ENCODE data around the gene SEC31B.
A peak's percentile ranks its signal among the peaks of the same experiment; 100 is the strongest.

Gene SEC31B

DNA sequence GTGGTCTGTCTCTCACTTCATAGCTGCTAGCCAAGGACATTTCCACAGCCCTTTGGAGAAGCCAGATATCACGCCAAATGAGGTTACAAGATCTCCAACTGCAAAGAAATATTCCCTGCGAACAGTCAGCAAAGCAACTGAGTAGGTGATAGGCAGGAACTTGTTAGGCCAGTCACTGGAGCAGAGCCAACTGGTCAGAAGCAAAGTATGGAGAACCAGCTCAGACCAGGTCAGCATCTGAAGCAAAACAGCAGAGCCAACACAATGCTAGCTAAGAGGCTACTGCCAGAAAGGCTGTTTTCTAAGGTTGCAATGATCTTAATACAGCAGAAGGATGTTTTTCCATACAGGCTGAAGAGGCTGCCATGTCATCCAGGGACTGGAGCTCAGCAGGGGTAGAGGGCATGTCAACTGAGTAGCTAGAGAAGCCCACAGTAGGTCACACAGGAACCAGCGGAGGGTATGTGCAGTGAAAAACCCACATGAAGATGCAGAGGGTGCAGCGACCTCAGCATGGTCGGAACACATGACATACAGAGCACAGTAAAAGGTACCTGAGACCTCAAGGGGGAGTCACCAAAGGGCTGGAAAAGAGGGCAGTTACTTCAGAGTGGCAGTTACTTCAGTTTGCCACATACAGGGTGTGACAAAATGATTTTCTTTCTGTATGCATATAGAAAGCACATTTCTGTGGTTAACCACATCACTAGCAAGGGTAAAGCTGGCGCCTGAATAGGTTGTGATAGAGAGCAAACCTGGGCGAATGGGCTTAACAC, 8.9 kb downstream of the SEC31B start:
- H2AFZ ChIP-seq (ENCODE audit: low read length) = no peak overlapping the region

DNA sequence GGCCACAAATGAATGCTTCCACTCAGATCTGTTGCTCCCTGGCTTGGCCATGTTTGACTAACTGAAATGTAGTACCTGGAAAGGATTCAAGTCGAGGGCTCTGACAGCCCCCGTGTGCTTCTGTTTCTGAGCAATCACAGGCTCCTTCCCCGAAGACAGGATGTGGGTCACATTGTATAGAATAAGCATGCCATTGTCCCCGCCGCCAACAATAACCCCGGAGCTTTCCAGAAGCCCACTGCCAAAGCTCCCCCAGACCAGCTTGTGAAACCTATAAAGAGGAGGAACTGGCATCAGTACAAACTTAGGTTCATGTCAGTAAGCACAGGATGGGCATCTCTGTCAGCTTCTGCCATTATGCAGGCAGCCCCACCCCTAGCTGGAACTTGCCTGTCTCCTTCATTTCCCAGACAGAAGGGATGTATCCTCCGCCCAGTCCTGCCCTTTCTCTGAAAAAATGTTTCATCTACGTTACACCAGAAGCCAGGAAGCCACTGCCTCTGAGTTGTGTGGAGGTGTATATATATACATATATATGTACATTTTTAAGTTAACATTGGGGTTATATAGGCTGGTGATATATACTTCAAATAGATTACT, 10.3 kb downstream of the SEC31B start:
- H3K36me3 ChIP-seq (ENCODE audit: insufficient read depth, low read length) = no peaks in the 10 kb centered on the region
- H3K79me2 ChIP-seq (ENCODE audit: insufficient read depth, low read length) = no peaks in the 10 kb centered on the region
- no peak overlapping the region for H3K9ac ChIP-seq (ENCODE audit: low read length)
- H2AFZ ChIP-seq (ENCODE audit: low read length) = no peak overlapping the region
- no peaks in the 10 kb centered on the region for H3K27me3 ChIP-seq (ENCODE audit: insufficient read depth, low read length)
- H3K4me2 ChIP-seq (ENCODE audit: low read length) = no peak overlapping the region
- peaks cover 13% of the 10 kb centered on the region for H3K4me1 ChIP-seq (ENCODE audit: insufficient read depth, low read length, severe bottlenecking)
- no peak overlapping the region for H3K4me3 ChIP-seq (ENCODE audit: low read depth, low read length, poor library complexity, severe bottlenecking)
- H3K9me3 ChIP-seq (ENCODE audit: low read length) = no peaks in the 10 kb centered on the region
- no peaks in the 10 kb centered on the region for H3F3A ChIP-seq (ENCODE audit: insufficient read depth, low read length)
- H3K9me2 ChIP-seq (ENCODE audit: low read depth, low read length) = no peaks in the 10 kb centered on the region
- TF ChIP-seq EZH2 (IDR thresholded peaks at IDR 0.05; ENCODE audit: borderline replicate concordance, low read length) = no peak
- H4K20me1 ChIP-seq (ENCODE audit: insufficient read depth, low read length) = no peaks in the 10 kb centered on the region
- H3K27ac ChIP-seq (ENCODE audit: low read depth, low read length, poor library complexity, severe bottlenecking) = no peak overlapping the region

More for the DNA sequence above, 8.9 kb downstream of the SEC31B start:
- Histone ChIP-seq H3F3A (ENCODE audit: insufficient read depth, low read length) (no peaks in the 10 kb centered on the region), H3K79me2 (ENCODE audit: insufficient read depth, low read length) (no peaks in the 10 kb centered on the region), H3K27ac (ENCODE audit: low read depth, low read length, poor library complexity, severe bottlenecking) (peak overlapping the region; percentile 17), H3K4me2 (ENCODE audit: low read length) (no peak overlapping the region), H3K9me2 (ENCODE audit: low read depth, low read length) (no peaks in the 10 kb centered on the region), H4K20me1 (ENCODE audit: insufficient read depth, low read length) (no peaks in the 10 kb centered on the region), H3K4me3 (ENCODE audit: low read depth, low read length, poor library complexity, severe bottlenecking) (no peak overlapping the region), H3K4me1 (ENCODE audit: insufficient read depth, low read length, severe bottlenecking) (peaks cover 13% of the 10 kb centered on the region), H3K9ac (ENCODE audit: low read length) (no peak overlapping the region), H3K36me3 (ENCODE audit: insufficient read depth, low read length) (no peaks in the 10 kb centered on the region), H3K27me3 (ENCODE audit: insufficient read depth, low read length) (no peaks in the 10 kb centered on the region), H3K9me3 (ENCODE audit: low read length) (no peaks in the 10 kb centered on the region)
- no peak for TF ChIP-seq EZH2 (IDR thresholded peaks at IDR 0.05; ENCODE audit: borderline replicate concordance, low read length)

DNA sequence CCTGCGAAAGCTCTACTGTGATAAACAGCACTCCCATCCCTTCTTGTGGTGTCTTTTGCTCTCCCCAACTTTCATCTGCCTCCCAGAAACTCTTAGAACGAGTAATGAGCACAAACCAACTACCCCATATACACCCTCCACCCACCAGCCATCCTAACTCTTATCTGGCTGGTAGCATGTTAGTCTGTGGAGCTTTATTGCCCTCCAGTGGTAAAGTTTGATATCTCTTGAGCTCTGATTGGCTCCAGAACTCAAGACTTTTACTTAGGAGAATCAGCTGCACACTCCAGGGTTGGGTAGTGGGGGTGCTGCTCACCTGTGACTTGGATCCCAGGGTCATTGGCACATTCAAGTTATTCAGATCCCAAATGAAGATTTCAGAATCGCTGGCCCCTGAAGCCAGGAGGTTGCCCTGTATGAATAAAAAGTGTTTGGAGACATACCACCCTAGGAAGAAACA, 10.9 kb downstream of the SEC31B start:
- Histone ChIP-seq H2AFZ (ENCODE audit: low read length) (no peak overlapping the region), H4K20me1 (ENCODE audit: insufficient read depth, low read length) (no peaks in the 10 kb centered on the region), H3K9me3 (ENCODE audit: low read length) (no peaks in the 10 kb centered on the region), H3K9me2 (ENCODE audit: low read depth, low read length) (no peaks in the 10 kb centered on the region), H3K79me2 (ENCODE audit: insufficient read depth, low read length) (no peaks in the 10 kb centered on the region), H3K36me3 (ENCODE audit: insufficient read depth, low read length) (no peaks in the 10 kb centered on the region), H3F3A (ENCODE audit: insufficient read depth, low read length) (no peaks in the 10 kb centered on the region), H3K4me3 (ENCODE audit: low read depth, low read length, poor library complexity, severe bottlenecking) (no peak overlapping the region), H3K27ac (ENCODE audit: low read depth, low read length, poor library complexity, severe bottlenecking) (no peak overlapping the region), H3K27me3 (ENCODE audit: insufficient read depth, low read length) (no peaks in the 10 kb centered on the region), H3K4me1 (ENCODE audit: insufficient read depth, low read length, severe bottlenecking) (peaks cover 13% of the 10 kb centered on the region), H3K9ac (ENCODE audit: low read length) (no peak overlapping the region), H3K4me2 (ENCODE audit: low read length) (no peak overlapping the region)
- no peak for TF ChIP-seq EZH2 (IDR thresholded peaks at IDR 0.05; ENCODE audit: borderline replicate concordance, low read length)
- TF ChIP-seq, protein P1, sequence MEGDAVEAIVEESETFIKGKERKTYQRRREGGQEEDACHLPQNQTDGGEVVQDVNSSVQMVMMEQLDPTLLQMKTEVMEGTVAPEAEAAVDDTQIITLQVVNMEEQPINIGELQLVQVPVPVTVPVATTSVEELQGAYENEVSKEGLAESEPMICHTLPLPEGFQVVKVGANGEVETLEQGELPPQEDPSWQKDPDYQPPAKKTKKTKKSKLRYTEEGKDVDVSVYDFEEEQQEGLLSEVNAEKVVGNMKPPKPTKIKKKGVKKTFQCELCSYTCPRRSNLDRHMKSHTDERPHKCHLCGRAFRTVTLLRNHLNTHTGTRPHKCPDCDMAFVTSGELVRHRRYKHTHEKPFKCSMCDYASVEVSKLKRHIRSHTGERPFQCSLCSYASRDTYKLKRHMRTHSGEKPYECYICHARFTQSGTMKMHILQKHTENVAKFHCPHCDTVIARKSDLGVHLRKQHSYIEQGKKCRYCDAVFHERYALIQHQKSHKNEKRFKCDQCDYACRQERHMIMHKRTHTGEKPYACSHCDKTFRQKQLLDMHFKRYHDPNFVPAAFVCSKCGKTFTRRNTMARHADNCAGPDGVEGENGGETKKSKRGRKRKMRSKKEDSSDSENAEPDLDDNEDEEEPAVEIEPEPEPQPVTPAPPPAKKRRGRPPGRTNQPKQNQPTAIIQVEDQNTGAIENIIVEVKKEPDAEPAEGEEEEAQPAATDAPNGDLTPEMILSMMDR (IDR thresholded peaks at IDR 0.05; ENCODE audit: low read length) = peak; percentile 48; the same call in 1 of the 2 replicates

DNA sequence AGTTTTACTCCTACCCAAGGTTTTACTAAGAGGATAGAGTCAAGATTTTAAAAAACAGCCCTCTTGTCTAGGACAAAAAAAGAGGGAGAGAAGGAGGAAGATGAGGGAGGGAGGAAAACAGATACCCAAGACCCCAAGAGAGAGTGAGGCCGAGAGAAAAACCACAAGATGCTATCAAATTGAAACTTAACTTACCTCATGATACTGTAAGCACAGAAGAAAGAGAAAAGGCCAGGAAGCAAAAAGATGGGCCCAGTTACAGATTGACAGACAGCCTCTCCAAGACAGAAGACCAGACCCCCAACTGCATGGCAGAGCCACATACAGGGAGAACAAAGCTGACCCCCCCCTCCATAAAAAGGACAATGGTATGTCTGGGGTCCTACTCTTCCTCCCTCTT, 11.4 kb downstream of the SEC31B start:
- Histone ChIP-seq H3F3A (ENCODE audit: insufficient read depth, low read length) (no peaks in the 10 kb centered on the region), H3K4me1 (ENCODE audit: insufficient read depth, low read length, severe bottlenecking) (peaks cover 13% of the 10 kb centered on the region), H3K9me2 (ENCODE audit: low read depth, low read length) (no peaks in the 10 kb centered on the region), H3K4me3 (ENCODE audit: low read depth, low read length, poor library complexity, severe bottlenecking) (no peak overlapping the region), H3K4me2 (ENCODE audit: low read length) (no peak overlapping the region), H2AFZ (ENCODE audit: low read length) (no peak overlapping the region), H4K20me1 (ENCODE audit: insufficient read depth, low read length) (no peaks in the 10 kb centered on the region), H3K36me3 (ENCODE audit: insufficient read depth, low read length) (no peaks in the 10 kb centered on the region), H3K9ac (ENCODE audit: low read length) (no peak overlapping the region), H3K9me3 (ENCODE audit: low read length) (no peaks in the 10 kb centered on the region), H3K27ac (ENCODE audit: low read depth, low read length, poor library complexity, severe bottlenecking) (no peak overlapping the region), H3K27me3 (ENCODE audit: insufficient read depth, low read length) (no peaks in the 10 kb centered on the region), H3K79me2 (ENCODE audit: insufficient read depth, low read length) (no peaks in the 10 kb centered on the region)
- no peak for TF ChIP-seq EZH2 (IDR thresholded peaks at IDR 0.05; ENCODE audit: borderline replicate concordance, low read length)
- TF ChIP-seq, protein P1 (IDR thresholded peaks at IDR 0.05; ENCODE audit: low read length) = no peak

Measured in OCI-LY1 (cell line).